Measurements from ENCODE around the gene TMEM213. TPM values are rescaled to one million over a fixed set of nuclear protein-coding genes. Genes with fewer than 3 reads are reported as not detected.

TMEM213 gene
- total and polyA plus RNA-seq, 9 of the 15 experiments (the other 6 are each of a cell fraction or from before 2014, with no cell fraction given), result not detected

DNA sequence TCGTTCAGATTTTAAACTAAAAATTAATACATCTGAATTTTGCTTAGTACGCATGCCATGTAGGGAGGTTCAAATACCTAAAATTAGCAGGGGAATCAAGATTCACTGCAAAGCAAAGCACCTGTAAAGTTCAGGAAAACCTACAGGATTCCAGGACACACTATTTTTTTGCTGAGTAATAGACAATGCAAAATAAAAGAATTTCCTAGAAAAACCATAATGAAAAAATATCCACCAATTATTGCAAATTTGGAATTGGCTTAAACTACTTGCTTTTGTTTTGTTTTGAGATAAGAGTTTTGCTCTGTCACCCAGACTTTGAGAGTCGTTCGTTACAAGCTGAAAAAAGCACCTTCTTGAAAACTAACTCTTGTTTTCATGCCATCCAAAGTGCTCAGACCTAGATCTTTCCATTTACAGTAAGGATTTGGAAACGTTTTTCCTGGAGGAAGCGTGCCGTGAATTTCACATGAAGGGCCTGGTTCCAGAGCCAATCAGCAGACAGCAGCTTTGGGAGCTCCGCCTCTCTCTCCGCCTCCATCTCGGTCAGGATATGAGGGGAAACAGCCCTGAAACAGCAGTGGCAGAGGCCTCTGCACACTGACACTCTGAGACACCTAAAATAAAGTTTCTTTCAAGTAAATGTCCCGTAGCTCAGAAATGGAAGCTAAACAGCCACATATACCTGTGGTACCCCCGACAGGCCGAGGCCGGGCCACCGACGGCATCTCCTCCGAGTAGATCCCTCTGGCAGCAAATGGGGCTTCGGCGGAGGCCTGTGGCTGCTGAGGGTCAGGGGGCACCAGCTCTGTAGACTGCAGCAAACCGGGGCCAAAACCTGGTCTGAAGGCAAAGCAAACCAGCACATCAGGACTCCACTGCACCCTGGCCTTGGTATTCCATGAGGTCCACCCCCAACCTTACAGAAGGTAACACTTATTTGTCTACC is 46.1 kb downstream of the TMEM213 start:
- intact Hi-C loops (cut with micrococcal nuclease) (no loop called here), in situ Hi-C loops (cut with MboI) (no loop called here)
- peak overlapping the region; percentile 66 for H3K4me2 ChIP-seq (ENCODE audit: insufficient read depth, low read length)
- FAIRE-seq (peak; percentile 74), ATAC-seq (peak; percentile 90), DNase-seq (ENCODE audit: extremely low read depth in 1 of 4, low spot score in 3 of 4) (peak; percentile 53 to 65 (median 60))
- peaks cover 14 to 23% of the 10 kb centered on the region in 2 experiments for H3K27me3 ChIP-seq (ENCODE audit: control insufficient read depth in 2 of 2, insufficient read depth in 2 of 2, low read length in 2 of 2)
- POLR2A ChIA-PET, result interaction anchor here (0.7 to 1.4 kb wide), 2 partner anchors 17 to 518 kb away, joined by 3 read pairs; no protein-coding TSS in a partner anchor
- H3K9ac ChIP-seq (ENCODE audit: insufficient read depth in 1 of 2, low read depth in 2 of 2, low read length in 2 of 2), result peak overlapping the region in 1 of 2 experiments; percentile 30; a peak in 1 of 4 replicates
- no TSS peak for BruUV-seq (replicated peaks)
- H3K36me3 ChIP-seq (ENCODE audit: control insufficient read depth, insufficient read depth, low read length), result no peaks in the 10 kb centered on the region
- H3K79me2 ChIP-seq (ENCODE audit: control insufficient read depth, insufficient read depth, low read length), result no peaks in the 10 kb centered on the region
- 37% methylated on average over 20 of the region's 20 CpGs for WGBS (ENCODE audit: insufficient coverage, low coverage, missing lambda C conversion rate)
- H2AFZ ChIP-seq (ENCODE audit: low read depth, low read length), result peak overlapping the region; percentile 91
- peaks cover 4 to 7% of the 10 kb centered on the region in 2 experiments; a peak in 4 of 5 replicates for H3K4me1 ChIP-seq (replicated peaks in 1 of 2; ENCODE audit: control insufficient read depth in 2 of 2, insufficient read depth in 2 of 2, low read length in 2 of 2)
- H3K9me3 ChIP-seq (replicated peaks; ENCODE audit: control insufficient read depth, insufficient read depth, low read depth, low read length), result no peaks in the 10 kb centered on the region
- H3K9me1 ChIP-seq (ENCODE audit: control insufficient read depth, insufficient read depth, low read length), result no peaks in the 10 kb centered on the region
- CTCF ChIA-PET (ENCODE audit: low intra/inter-chr PET ratio), result no interaction called here
- no peak overlapping the region for H3K27ac ChIP-seq (ENCODE audit: extremely low read depth, low read depth, low read length)
- no peak overlapping the region for H3K4me3 ChIP-seq
- no peaks in the 10 kb centered on the region for H4K20me1 ChIP-seq (replicated peaks; ENCODE audit: control insufficient read depth, insufficient read depth, low read length)
- TF ChIP-seq L3MBTL2 (IDR thresholded peaks at IDR 0.05), result peak; percentile 57; the same call in 1 of the 2 replicates
- peak; percentile 52 for TF ChIP-seq MAFG (tag; conservative IDR thresholded peaks at IDR 0.05)
- TF ChIP-seq MAFF (IDR thresholded peaks at IDR 0.05; ENCODE audit: low read length), result peak; percentile 47; the same call in 1 of the 2 replicates
- TF ChIP-seq ZNF316 (IDR thresholded peaks at IDR 0.05), result peak; percentile 69
- TF ChIP-seq, protein P1, sequence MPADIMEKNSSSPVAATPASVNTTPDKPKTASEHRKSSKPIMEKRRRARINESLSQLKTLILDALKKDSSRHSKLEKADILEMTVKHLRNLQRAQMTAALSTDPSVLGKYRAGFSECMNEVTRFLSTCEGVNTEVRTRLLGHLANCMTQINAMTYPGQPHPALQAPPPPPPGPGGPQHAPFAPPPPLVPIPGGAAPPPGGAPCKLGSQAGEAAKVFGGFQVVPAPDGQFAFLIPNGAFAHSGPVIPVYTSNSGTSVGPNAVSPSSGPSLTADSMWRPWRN (IDR thresholded peaks at IDR 0.05; ENCODE audit: low read depth), result 0 out of 2 replicates have a peak, but pooled peaks have one; percentile 12
- TF ChIP-seq, protein P2, sequence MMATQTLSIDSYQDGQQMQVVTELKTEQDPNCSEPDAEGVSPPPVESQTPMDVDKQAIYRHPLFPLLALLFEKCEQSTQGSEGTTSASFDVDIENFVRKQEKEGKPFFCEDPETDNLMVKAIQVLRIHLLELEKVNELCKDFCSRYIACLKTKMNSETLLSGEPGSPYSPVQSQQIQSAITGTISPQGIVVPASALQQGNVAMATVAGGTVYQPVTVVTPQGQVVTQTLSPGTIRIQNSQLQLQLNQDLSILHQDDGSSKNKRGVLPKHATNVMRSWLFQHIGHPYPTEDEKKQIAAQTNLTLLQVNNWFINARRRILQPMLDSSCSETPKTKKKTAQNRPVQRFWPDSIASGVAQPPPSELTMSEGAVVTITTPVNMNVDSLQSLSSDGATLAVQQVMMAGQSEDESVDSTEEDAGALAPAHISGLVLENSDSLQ (IDR thresholded peaks at IDR 0.05), result peak; percentile 62
- no peak for TF ChIP-seq MTA3 (IDR thresholded peaks at IDR 0.05; ENCODE audit: borderline replicate concordance)
- TF ChIP-seq C11orf30 (IDR thresholded peaks at IDR 0.05; ENCODE audit: low read depth), result peak; percentile 42; the same call in 1 of the 2 replicates
- TF ChIP-seq HDAC3 (IDR thresholded peaks at IDR 0.05; ENCODE audit: borderline replicate concordance, partially characterized antibody), result no peak
- TF ChIP-seq DPF2 (IDR thresholded peaks at IDR 0.05), result peak; percentile 63; the same call in 1 of the 2 replicates
- TF ChIP-seq NFE2 (IDR thresholded peaks at IDR 0.05; ENCODE audit: low read depth), result peak; percentile 55
